HepG2 (cell line): Measurements from ENCODE around the gene GUCA2B. TPM values are rescaled to one million over a fixed set of nuclear protein-coding genes. Genes with fewer than 3 reads are reported as not detected.

ENCODE experiments used
- ATAC-seq: fragments of 200-7000 bp; cut with Tn5 transposase; 3 replicates; pipeline ENCODE4 v1.9.1; 2020; ENCODE audit warnings: mild to moderate bottlenecking, moderate library complexity
- BruUV-seq: library from RNA; stranded (reverse); fragments of 400-500 nt; replicated peaks from 2 replicates; lab custom pipeline; 2021; lab: Mats Ljungman, UMichigan
- CTCF ChIA-PET: fragments of 300-600 bp; formaldehyde crosslinking; extraction: SDS; loops from one replicate; lab custom pipeline; 2021; ENCODE audit warnings: low total read pairs, inconsistent platforms, low intra/inter-chr PET ratio; lab: Yijun Ruan, JAX
- POLR2A ChIA-PET: fragments of 350-600 bp; sonication (Branson Sonifier 250); formaldehyde crosslinking; loops from one replicate; lab custom pipeline; 2020; ENCODE audit warnings: antibody characterized with exemption, inconsistent platforms; lab: Yijun Ruan, JAX
- DNase-seq: peaks from one replicate; pipeline ENCODE4 v3.0.0-alpha.2; 2015; ENCODE audit warnings: low spot score
- FAIRE-seq: peaks from 3 replicates; lab custom pipeline; 2011; peaks lifted over from hg19 to GRCh38; lab: Jason Lieb, UNC
- H2AFZ ChIP-seq: one replicate; pipeline ENCODE4 v1.6.1; 2011; ENCODE audit warnings: low read length, inconsistent platforms
- H3K27ac ChIP-seq: fragments of 300-600 bp; 3 replicates; pipeline ENCODE4 v1.8.0; 2011; ENCODE audit warnings: mixed run types, mild to moderate bottlenecking, mixed read lengths, low read length, inconsistent platforms; ENCODE audit not compliant: insufficient read depth; ENCODE audit errors: extremely low read length
- H3K27me3 ChIP-seq, 2 experiments: fragments of 200-600 bp in 1 of 2; 2 replicates in 1 of 2; 3 replicates in 1 of 2; pipeline versions ENCODE4 v1.6.0 to v1.8.0; 2011; ENCODE audit warnings: low read length in 2 of 2, mild to moderate bottlenecking in 2 of 2, moderate library complexity in 2 of 2, inconsistent platforms in 1 of 2; ENCODE audit not compliant: insufficient read depth in 2 of 2, control insufficient read depth in 1 of 2
- H3K36me3 ChIP-seq, 2 experiments: fragments of 200-600 bp in 1 of 2; replicated peaks in 1 of 2; 2 replicates in 1 of 2; 3 replicates in 1 of 2; pipeline versions ENCODE4 v1.5.1 to v1.8.0; 2011; ENCODE audit warnings: low read length in 2 of 2, inconsistent platforms in 1 of 2; ENCODE audit not compliant: insufficient read depth in 2 of 2, control insufficient read depth in 1 of 2
- H3K4me1 ChIP-seq: 2 replicates; pipeline ENCODE4 v1.5.1; 2012; ENCODE audit warnings: low read length, inconsistent platforms; ENCODE audit not compliant: insufficient read depth
- H3K4me2 ChIP-seq: 2 replicates; pipeline ENCODE4 v1.6.0; 2011; ENCODE audit warnings: low read depth, low read length, inconsistent platforms
- H3K4me3 ChIP-seq, 3 experiments: fragments of 200-600 bp in 1 of 3; sonication (generic), shearing (Covaris generic) in 1 of 3; replicated peaks in 1 of 3; 2 replicates each; pipeline ENCODE4 v1.5.1; 2011 to 2016; ENCODE audit warnings: low read length in 3 of 3, inconsistent platforms in 2 of 3, low read depth in 2 of 3, mild to moderate bottlenecking in 2 of 3, control low read depth in 1 of 3, mixed read lengths in 1 of 3; ENCODE audit not compliant: insufficient read depth in 1 of 3
- H3K79me2 ChIP-seq: one replicate; pipeline ENCODE4 v1.6.1; 2011; ENCODE audit warnings: low read length, inconsistent platforms; ENCODE audit not compliant: insufficient read depth
- H3K9ac ChIP-seq: 2 replicates; pipeline ENCODE4 v1.6.0; 2011; ENCODE audit warnings: mild to moderate bottlenecking, low read depth, low read length, inconsistent platforms; ENCODE audit not compliant: insufficient read depth
- H3K9me3 ChIP-seq: 2 replicates; pipeline ENCODE4 v1.5.1; 2012; ENCODE audit warnings: mild to moderate bottlenecking, low read length
- H4K20me1 ChIP-seq: 2 replicates; pipeline ENCODE4 v1.6.0; 2011; ENCODE audit warnings: inconsistent platforms, mild to moderate bottlenecking, low read length, moderate library complexity; ENCODE audit not compliant: insufficient read depth
- ARHGAP35 ChIP-seq: sonication (generic); formaldehyde crosslinking; IDR thresholded peaks from 2 replicates; pipeline ENCODE4 v1.9.0; 2022; ENCODE audit warnings: mild to moderate bottlenecking, inconsistent platforms, moderate library complexity, missing genetic modification reagents, borderline replicate concordance
- HIVEP1 ChIP-seq: sonication (generic); formaldehyde crosslinking; IDR thresholded peaks from 2 replicates; pipeline ENCODE4 v1.4.0; 2020; ENCODE audit warnings: mild to moderate bottlenecking, missing genetic modification reagents
- HNF4A ChIP-seq: sonication (generic); formaldehyde crosslinking; IDR thresholded peaks from 2 replicates; pipeline ENCODE4 v1.4.0; 2020; ENCODE audit warnings: missing genetic modification reagents
- MATR3 ChIP-seq: sonication (generic); formaldehyde crosslinking; IDR thresholded peaks from 2 replicates; pipeline ENCODE4 v1.4.0; 2020; ENCODE audit warnings: missing genetic modification reagents
- NR2C2 ChIP-seq: sonication (generic); formaldehyde crosslinking; IDR thresholded peaks from 2 replicates; pipeline ENCODE4 v1.4.0; 2020; ENCODE audit warnings: missing genetic modification reagents, mild to moderate bottlenecking, moderate library complexity, borderline replicate concordance
- RBM22 ChIP-seq: fragments of 200-400 bp; formaldehyde crosslinking; optimal IDR thresholded peaks from 2 replicates; pipeline ENCODE3; 2017; ENCODE audit warnings: mild to moderate bottlenecking, low read length, moderate library complexity
- SMAD9 ChIP-seq: sonication (generic); formaldehyde crosslinking; IDR thresholded peaks from 2 replicates; pipeline ENCODE4 v1.5.1; 2020; ENCODE audit warnings: mild to moderate bottlenecking, missing genetic modification reagents
- SRF ChIP-seq: IDR thresholded peaks from 2 replicates; pipeline ENCODE4 v1.6.1; 2011; ENCODE audit warnings: mild to moderate bottlenecking, low read depth, low read length, moderate library complexity
- YEATS2 ChIP-seq: sonication (generic); formaldehyde crosslinking; IDR thresholded peaks from 2 replicates; pipeline ENCODE4 v1.4.0; 2020; ENCODE audit warnings: missing genetic modification reagents, borderline replicate concordance
- ZFX ChIP-seq: sonication (generic); formaldehyde crosslinking; IDR thresholded peaks from 2 replicates; pipeline ENCODE4 v1.4.0; 2020; ENCODE audit warnings: mild to moderate bottlenecking, low read depth, missing genetic modification reagents, moderate library complexity
- ZNF260 ChIP-seq: sonication (generic); formaldehyde crosslinking; IDR thresholded peaks from 2 replicates; pipeline ENCODE4 v1.4.0; 2020; ENCODE audit warnings: missing genetic modification reagents, low read depth, mild to moderate bottlenecking, borderline replicate concordance
- ZNF678 ChIP-seq: sonication (generic); formaldehyde crosslinking; IDR thresholded peaks from 2 replicates; pipeline ENCODE4 v1.4.0; 2020; ENCODE audit warnings: mild to moderate bottlenecking, missing genetic modification reagents
- WGBS: methylation state at CpG from one replicate; pipeline ENCODE4 v1.1.6; 2017; ENCODE audit warnings: low lambda C conversion rate; 5-methylcytosine and 5-hydroxymethylcytosine counted together
- in situ Hi-C: cut with HindIII; loops from 2 replicates; pipeline ENCODE4 v1.10.0; 2017; ENCODE audit warnings: low pct_unique_long_range_greater_than_20kb; ENCODE audit not compliant: extremely low pct_ligation_motif_present
- intact Hi-C: fragments of 100-400 bp; cut with micrococcal nuclease; formaldehyde crosslinking; loops from one replicate; pipeline ENCODE4 v1.10.0; 2022; ENCODE audit not compliant: unreplicated experiment
- polyA plus RNA-seq, 8 experiments: library from polyadenylated mRNA; depleted of rRNA in 3 of 8; stranded (reverse) in 7 of 8; unstranded in 1 of 8; fragments of >200 nt; fragmentation: Illumina TruSeq in 4 of 8; extraction: Trizol in 4 of 8; gene quantifications; 2 replicates each; pipeline versions ENCODE4 v1.2.1 to v1.2.3, GENCODE V29; 2011 to 2016; ENCODE audit warnings: low read depth in 4 of 8, missing spikeins in 1 of 8, mixed read lengths in 1 of 8; ENCODE audit not compliant: insufficient read depth in 1 of 8
- total RNA-seq, 5 experiments: library from RNA; depleted of rRNA; stranded (reverse); fragments of >200 nt; fragmentation: Illumina TruSeq; extraction: Trizol; gene quantifications; 2 replicates each; pipeline ENCODE4 v1.2.3, GENCODE V29; 2016; ENCODE audit warnings: low read depth in 1 of 5
- TF ChIP-seq, protein P1 (sequence below): IDR thresholded peaks from 2 replicates; pipeline ENCODE4 v1.6.1; 2018; ENCODE audit warnings: missing genetic modification reagents
- TF ChIP-seq, protein P2 (sequence below): sonication (generic); formaldehyde crosslinking; IDR thresholded peaks from 2 replicates; pipeline ENCODE4 v1.5.0; 2020; ENCODE audit warnings: mild to moderate bottlenecking, missing genetic modification reagents, moderate library complexity
- TF ChIP-seq, protein P3 (sequence below): sonication (generic); formaldehyde crosslinking; IDR thresholded peaks from 2 replicates; pipeline ENCODE4 v1.4.0; 2020; ENCODE audit warnings: mild to moderate bottlenecking, low read depth, missing genetic modification reagents
- TF ChIP-seq, protein P4 (sequence below): sonication (generic); formaldehyde crosslinking; IDR thresholded peaks from 2 replicates; pipeline ENCODE4 v1.4.0; 2020; ENCODE audit warnings: mild to moderate bottlenecking, missing genetic modification reagents, borderline replicate concordance

GUCA2B gene
- total and polyA plus RNA-seq, 2 of the 13 experiments (the other 11 are each of a cell fraction or from before 2014, with no cell fraction given), result not detected

DNA sequence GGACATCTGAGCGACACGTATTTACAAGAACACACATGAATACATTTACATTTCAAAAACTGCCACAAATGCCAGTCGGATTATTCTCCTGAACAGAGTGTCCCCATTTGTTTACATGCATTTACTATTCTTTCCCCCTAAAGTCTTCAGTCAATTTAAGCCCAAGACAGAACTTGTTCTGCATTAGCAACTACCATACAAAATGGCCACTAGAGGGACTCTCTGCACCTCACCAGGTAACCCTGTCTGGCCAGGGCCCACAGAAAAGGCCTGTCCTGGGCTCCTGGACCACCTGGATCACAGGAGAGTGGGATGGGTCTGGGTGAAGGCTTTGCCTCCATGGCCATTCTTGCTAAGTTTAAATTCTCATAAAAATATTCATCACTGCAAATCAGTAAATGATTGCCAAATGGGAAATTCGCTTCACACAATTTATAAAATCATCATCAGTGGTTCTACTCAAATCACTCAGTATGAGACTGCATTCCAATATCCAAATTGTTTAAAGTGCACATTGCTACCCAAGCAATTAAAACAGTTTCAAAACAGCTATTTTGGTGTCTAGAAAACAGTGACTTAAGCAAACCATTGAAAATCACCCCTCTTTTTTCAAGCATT lies 23.8 kb downstream of the GUCA2B start:
- Histone ChIP-seq H3K27ac (no peak overlapping the region), H2AFZ (no peak overlapping the region), H3K9me3 (no peaks in the 10 kb centered on the region), H3K4me2 (no peak overlapping the region), H3K27me3 (no peaks in the 10 kb centered on the region), H3K79me2 (no peaks in the 10 kb centered on the region), H3K4me1 (peaks cover 9% of the 10 kb centered on the region), H4K20me1 (no peaks in the 10 kb centered on the region), H3K36me3 (peaks cover 6 to 25% of the 10 kb centered on the region in 2 experiments; a peak in 3 of 5 replicates), H3K4me3 (no peak overlapping the region), H3K9ac (no peak overlapping the region)
- POLR2A ChIA-PET, result no interaction called here
- FAIRE-seq (peak; percentile 68), DNase-seq (peak; percentile 51), ATAC-seq (peak; percentile 73)
- 87% methylated on average over 4 of the region's 4 CpGs for WGBS
- intact Hi-C loops (no loop called here), in situ Hi-C loops (no loop called here)
- CTCF ChIA-PET, result no interaction called here
- no TSS peak for BruUV-seq
- TF ChIP-seq MATR3 (CRISPR knock-in tag), result no peak
- no peak for TF ChIP-seq YEATS2 (CRISPR knock-in tag)
- TF ChIP-seq ZNF678 (CRISPR knock-in tag), result no peak
- TF ChIP-seq, protein P1, sequence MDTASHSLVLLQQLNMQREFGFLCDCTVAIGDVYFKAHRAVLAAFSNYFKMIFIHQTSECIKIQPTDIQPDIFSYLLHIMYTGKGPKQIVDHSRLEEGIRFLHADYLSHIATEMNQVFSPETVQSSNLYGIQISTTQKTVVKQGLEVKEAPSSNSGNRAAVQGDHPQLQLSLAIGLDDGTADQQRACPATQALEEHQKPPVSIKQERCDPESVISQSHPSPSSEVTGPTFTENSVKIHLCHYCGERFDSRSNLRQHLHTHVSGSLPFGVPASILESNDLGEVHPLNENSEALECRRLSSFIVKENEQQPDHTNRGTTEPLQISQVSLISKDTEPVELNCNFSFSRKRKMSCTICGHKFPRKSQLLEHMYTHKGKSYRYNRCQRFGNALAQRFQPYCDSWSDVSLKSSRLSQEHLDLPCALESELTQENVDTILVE (CRISPR knock-in tag), result no peak
- TF ChIP-seq, protein P2, sequence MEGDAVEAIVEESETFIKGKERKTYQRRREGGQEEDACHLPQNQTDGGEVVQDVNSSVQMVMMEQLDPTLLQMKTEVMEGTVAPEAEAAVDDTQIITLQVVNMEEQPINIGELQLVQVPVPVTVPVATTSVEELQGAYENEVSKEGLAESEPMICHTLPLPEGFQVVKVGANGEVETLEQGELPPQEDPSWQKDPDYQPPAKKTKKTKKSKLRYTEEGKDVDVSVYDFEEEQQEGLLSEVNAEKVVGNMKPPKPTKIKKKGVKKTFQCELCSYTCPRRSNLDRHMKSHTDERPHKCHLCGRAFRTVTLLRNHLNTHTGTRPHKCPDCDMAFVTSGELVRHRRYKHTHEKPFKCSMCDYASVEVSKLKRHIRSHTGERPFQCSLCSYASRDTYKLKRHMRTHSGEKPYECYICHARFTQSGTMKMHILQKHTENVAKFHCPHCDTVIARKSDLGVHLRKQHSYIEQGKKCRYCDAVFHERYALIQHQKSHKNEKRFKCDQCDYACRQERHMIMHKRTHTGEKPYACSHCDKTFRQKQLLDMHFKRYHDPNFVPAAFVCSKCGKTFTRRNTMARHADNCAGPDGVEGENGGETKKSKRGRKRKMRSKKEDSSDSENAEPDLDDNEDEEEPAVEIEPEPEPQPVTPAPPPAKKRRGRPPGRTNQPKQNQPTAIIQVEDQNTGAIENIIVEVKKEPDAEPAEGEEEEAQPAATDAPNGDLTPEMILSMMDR (CRISPR knock-in tag), result peak; percentile 77
- TF ChIP-seq HNF4A (CRISPR knock-in tag), result no peak
- TF ChIP-seq SMAD9 (CRISPR knock-in tag), result no peak
- peak; percentile 33 for TF ChIP-seq ZFX (CRISPR knock-in tag)
- TF ChIP-seq, protein P3, sequence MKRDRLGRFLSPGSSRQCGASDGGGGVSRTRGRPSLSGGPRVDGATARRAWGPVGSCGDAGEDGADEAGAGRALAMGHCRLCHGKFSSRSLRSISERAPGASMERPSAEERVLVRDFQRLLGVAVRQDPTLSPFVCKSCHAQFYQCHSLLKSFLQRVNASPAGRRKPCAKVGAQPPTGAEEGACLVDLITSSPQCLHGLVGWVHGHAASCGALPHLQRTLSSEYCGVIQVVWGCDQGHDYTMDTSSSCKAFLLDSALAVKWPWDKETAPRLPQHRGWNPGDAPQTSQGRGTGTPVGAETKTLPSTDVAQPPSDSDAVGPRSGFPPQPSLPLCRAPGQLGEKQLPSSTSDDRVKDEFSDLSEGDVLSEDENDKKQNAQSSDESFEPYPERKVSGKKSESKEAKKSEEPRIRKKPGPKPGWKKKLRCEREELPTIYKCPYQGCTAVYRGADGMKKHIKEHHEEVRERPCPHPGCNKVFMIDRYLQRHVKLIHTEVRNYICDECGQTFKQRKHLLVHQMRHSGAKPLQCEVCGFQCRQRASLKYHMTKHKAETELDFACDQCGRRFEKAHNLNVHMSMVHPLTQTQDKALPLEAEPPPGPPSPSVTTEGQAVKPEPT (CRISPR knock-in tag), result no peak
- no peak for TF ChIP-seq SRF
- no peak for TF ChIP-seq NR2C2 (CRISPR knock-in tag)
- TF ChIP-seq HIVEP1, result no peak
- TF ChIP-seq ARHGAP35, result no peak
- no peak for TF ChIP-seq ZNF260 (CRISPR knock-in tag)
- TF ChIP-seq, protein P4, sequence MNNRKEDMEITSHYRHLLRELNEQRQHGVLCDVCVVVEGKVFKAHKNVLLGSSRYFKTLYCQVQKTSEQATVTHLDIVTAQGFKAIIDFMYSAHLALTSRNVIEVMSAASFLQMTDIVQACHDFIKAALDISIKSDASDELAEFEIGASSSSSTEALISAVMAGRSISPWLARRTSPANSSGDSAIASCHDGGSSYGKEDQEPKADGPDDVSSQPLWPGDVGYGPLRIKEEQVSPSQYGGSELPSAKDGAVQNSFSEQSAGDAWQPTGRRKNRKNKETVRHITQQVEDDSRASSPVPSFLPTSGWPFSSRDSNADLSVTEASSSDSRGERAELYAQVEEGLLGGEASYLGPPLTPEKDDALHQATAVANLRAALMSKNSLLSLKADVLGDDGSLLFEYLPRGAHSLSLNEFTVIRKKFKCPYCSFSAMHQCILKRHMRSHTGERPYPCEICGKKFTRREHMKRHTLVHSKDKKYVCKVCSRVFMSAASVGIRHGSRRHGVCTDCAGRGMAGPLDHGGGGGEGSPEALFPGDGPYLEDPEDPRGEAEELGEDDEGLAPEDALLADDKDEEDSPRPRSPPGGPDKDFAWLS (CRISPR knock-in tag), result no peak
- TF ChIP-seq RBM22, result peak; percentile 28
